Effector CD8-positive, alpha-beta T cell (primary cell): ENCODE results near the gene YPEL2.
"Not testable (repeated sequence)": the region's sequence is repeated elsewhere in the genome, so short reads cannot be mapped to it uniquely, and the experiment has no call there.

Experiments
- DNase-seq: peaks from one replicate; lab custom pipeline; 2025; lab: John Stamatoyannopoulos, UW

The YPEL2 gene

DNA sequence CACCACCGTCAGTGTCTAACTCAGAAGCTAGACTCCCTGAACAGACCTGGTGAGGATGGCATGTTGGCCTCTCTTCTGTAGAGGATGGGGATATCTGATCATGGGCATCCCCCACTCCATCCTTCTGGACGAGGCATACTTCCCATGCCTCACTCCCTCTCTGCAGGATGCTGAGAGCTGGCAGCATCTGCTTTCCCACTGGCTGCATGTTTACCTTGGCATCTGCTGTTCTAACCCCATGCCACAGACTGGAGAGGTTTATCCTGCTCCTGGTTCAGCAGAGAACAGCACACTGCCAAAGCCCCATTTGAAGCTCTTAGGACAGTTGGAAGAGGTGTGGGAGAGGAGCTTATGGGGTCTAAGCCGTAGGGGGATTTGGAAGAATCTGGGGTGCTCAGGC lies 46.0 kb downstream of the YPEL2 start:
- no peak for DNase-seq

- no peak for DNase-seq
Observed at GRCh38 chr17:59378675-59379074, 47.2 kb downstream of the YPEL2 start.

- no peak for DNase-seq
Observed at GRCh38 chr17:59380474-59380873, 49.0 kb downstream of the YPEL2 start.

DNA sequence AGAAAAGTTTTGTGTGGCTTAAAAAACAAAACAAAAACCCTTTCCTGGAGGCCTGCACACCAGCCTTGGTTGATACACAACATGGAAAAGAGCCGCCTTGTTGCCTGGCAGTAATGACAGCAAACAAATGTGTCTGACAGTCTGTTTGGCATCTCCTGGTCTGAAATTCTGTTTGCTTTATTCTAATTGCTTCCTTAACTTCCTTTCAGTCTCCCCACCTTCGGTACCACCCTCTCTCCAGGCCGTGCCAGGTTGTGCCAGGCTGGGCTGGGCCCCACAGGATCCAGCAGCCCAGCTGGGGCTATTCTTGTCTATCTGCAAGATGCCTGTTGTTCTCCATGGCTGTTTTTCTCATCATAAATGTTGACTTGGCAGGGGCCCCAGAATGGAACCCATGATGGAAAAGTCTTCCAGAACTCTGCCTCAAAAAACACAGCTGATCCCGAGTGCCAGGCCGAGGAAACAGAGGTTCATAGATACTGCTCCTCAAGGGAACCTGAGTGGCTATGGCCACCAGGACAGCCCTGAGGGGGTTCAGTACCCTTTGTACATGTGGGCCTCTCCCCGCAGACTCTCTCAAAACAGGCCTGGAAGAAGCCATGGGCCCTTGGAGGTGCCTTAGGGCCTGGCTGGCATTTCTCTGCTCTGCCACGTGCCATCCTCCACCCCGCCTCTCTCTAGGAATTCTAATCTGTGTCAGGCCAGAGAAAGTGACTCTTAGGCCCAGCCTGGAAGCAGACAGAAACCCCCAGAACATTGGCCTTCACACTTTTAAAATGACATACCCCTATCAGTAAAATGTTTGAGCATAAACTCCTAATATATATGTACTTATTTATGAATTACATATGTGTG lies 50.5 kb downstream of the YPEL2 start:
- DNase-seq = no peak

GRCh38 chr17:59383893-59384292 lies 52.4 kb downstream of the YPEL2 start:
- no peak for DNase-seq

DNA sequence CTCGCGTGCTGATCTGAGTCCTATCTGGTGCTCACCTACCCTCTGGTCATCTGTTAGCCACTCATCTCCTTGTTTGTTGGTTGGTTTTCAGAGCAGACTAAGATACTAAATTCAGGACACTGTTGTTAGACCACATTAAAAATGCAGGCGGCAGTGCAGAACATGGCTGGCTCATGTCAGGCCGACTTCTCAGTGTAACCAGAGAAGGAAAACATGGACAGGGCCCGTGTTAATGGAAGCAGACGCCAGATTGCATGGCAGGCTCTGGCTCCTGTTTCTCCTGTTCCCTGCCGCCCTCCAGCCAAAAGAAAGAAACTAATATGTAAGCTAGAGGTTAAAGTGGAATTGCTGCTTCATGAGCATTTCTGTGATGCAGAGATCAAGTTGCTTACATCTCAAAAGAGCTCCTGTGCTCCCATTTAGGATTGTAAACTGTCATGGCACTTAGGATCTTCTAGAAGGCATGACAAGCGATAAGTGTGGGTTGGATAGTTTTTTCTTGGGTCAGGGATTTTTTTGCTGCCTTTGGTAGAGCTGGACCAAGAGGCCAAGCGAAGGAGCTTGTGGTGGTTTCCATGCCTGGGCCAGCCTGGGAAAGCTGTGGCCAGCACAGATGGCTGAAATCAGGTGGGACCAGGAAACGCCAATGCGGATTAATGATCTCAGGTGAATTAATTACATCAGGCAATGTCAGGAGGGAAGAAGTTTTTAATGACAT lies 56.1 kb downstream of the YPEL2 start:
- DNase-seq = no peak

- DNase-seq = no peak
Observed at GRCh38 chr17:59388069-59388556, 56.7 kb downstream of the YPEL2 start.

- no peak for DNase-seq
Observed at GRCh38 chr17:59389066-59389465, 57.6 kb downstream of the YPEL2 start.

DNA sequence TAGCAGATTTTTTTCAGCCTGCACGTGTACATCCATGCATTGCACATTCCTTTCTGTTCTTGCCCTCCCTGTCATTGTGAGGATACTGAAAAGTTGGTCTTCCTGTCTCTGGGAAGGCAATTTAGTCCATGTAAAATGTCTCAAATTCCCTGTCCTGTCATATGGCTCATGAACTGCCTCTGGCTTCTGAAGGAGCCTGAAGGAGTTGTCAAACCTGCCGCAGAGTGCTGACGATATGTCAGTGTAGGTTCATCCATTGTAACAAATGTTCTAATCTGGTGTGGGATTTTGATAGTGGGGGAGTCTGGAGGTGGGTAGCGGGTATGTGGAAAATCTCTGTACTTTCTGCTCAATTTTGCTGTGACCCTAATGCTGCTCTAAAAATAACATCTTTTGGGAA lies 59.6 kb downstream of the YPEL2 start:
- DNase-seq = no peak

DNA sequence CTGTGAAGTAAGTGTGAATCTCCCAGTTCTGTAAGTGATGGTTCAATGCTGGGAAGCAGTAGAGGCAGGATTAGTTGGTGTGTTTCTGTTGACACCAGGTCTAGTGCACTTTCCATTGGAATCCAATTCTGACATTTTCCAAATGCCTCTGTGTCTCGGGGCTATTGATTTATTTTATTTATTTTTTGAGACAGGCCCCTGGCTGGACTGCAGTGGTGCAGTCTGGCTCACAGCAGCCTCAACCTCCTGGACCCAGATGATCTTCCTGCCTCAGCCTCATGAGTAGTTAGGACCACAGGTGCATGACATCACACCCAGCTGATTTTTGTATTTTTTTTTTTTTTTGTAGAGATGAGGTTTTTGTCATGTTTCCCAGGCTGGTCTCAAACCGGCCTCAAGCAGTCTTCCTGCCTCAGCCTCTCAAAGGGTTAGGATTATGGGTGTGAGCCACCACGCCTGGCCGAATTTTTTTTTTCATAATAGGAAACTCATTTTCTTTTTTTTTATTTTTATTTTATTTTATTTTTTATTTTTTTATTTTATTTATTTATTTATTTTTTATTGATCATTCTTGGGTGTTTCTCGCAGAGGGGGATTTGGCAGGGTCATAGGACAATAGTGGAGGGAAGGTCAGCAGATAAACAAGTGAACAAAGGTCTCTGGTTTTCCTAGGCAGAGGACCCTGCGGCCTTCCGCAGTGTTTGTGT lies 61.7 kb downstream of the YPEL2 start:
- no peak for DNase-seq

DNA sequence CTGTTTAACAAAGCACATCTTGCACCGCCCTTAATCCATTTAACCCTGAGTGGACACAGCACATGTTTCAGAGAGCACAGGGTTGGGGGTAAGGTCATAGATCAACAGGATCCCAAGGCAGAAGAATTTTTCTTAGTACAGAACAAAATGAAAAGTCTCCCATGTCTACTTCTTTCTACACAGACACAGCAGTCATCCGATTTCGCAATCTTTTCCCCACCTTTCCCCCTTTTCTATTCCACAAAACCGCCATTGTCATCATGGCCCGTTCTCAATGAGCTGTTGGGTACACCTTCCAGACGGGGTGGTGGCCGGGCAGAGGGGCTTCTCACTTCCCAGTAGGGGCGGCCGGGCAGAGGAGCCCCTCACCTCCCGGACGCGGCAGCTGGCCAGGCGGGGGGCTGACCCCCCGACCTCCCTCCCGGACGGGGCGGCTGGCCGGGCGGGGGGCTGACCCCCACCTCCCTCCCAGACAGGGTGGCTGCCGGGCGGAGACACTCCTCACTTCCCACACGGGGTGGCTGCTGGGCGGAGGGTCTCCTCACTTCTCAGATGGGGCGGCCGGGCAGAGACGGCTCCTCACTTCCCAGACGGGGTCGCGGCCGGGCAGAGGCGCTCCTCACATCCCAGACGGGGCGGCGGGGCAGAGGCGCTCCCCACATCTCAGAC lies 62.4 kb downstream of the YPEL2 start:
- DNase-seq = not testable (repeated sequence)

DNA sequence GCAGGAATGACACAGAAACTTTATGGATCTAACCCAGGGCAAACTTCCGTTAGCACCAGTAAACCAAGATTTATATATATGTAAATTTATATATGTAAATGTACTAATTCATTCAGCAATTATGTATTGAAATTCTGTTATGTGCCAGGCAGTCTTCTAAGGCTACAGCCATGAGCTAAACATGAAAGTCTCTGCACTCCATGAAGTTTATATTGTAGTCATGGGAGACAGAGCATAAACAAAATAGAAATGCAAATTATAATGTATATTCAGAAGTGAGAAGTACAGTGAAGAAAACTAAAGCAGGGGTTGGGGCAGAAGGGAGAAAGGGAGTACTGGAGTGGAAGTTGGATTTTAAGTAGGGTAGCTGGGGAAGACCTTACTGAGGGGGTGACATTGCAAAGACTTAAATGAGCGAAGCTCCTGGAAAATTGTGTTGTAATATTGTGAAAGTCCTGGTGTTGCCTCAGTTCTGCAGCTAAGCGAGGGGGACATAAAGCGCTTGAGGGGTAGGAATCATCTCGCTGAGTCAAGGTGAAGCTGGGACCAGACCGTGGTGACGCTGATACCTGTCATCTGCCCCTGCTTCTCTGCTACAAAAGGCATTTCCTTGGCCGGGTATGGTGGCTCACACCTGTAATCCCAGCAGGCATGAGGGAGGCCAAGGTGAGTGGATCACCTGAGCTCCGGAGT lies 64.8 kb downstream of the YPEL2 start:
- DNase-seq = no peak

GRCh38 chr17:59397316-59398073 lies 66.0 kb downstream of the YPEL2 start:
- no peak for DNase-seq

GRCh38 chr17:59399914-59400313 lies 68.5 kb downstream of the YPEL2 start:
- DNase-seq = no peak

DNA sequence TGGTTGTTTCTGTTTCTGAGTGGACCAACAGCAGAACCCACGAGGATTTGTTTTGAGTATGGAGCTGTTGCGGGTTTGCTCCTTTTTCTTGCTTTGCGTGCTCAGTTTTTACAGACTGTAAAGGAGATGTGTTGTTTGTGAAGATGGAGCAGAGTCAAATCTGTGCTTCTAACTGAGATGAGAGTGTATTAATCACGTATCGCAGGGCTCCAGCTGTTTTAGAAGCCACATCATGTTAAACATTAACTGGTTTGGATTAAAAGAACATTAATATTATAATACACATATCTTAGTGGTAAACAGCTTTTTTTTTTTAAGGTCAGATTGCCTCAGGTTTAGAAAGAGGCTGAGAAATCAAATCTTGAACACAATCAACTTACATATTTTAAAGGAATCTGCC lies 69.4 kb downstream of the YPEL2 start:
- no peak for DNase-seq

GRCh38 chr17:59401274-59401673 lies 69.8 kb downstream of the YPEL2 start:
- no peak for DNase-seq

GRCh38 chr17:59401725-59402124 lies 70.3 kb downstream of the YPEL2 start:
- no peak for DNase-seq

- DNase-seq = no peak
Observed at GRCh38 chr17:59402760-59403159, 71.3 kb downstream of the YPEL2 start.

GRCh38 chr17:59404471-59404870 lies 73.0 kb downstream of the YPEL2 start:
- no peak for DNase-seq

GRCh38 chr17:59405944-59406705 lies 74.7 kb downstream of the YPEL2 start:
- no peak for DNase-seq
